ENCODE results near the gene SYK.

The SYK gene

GRCh38 chr9:90909225-90909624 is 107.6 kb downstream of the SYK start:
- DNase-seq = no peak

DNA sequence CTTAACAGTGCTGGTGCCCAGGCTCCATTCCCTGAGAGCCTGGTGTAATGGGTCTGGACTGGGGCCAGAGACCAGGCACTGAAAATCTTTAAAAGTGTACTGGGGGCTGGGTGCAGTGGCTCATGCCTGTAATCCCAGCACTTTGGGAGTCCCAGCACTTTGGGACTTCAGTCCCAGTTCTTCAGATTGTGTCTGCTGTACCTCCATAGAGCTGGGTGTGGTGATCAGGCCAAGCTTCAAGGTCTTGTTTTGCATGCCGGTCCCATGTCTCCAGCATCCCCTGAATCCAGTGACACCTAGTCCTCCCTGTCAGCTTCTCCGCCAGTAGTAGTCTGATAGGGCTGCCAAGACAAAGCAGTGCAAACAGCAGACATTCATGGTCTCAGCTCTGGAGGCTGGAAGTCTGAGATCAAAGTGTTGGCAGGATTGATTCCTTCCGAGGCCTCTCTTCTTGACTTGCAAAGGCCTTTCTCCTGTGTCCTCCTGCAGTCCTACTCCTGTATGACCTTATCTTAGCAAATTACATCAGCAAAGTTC is 108.2 kb downstream of the SYK start:
- no peak for DNase-seq

- no peak for DNase-seq
Observed at GRCh38 chr9:90914196-90914595, 112.6 kb downstream of the SYK start.

DNA sequence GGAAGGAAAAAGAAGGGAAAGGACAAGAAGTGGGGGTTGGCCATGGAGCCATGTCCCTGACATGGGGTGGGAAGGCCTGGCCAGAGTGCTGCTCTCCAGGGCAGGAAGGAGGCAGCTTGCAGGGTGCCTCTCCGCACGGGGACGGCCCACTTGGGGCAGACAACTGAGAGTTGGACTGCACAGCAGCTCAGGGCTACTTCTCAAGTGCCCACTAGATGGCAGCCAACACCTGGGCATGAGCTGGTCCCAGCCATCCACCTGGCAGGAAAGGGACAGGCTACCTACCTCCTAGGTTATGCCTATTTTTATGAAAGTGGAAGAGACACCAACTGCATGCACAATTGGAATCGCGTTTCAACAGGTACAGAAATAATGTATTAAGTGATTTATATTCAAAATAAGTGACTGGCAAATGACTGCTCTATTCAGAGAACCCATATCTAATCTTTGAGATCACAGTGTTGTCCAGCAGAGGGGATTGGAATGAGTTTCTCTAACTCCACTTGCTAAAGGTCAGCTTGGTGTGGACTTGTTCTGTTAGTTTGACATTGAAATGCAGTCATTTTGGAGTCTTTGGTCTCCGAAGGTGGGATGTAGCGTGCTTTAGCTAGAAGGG is 113.4 kb downstream of the SYK start:
- peak; percentile 60 for DNase-seq

GRCh38 chr9:90915693-90916092 is 114.1 kb downstream of the SYK start:
- no peak for DNase-seq

DNA sequence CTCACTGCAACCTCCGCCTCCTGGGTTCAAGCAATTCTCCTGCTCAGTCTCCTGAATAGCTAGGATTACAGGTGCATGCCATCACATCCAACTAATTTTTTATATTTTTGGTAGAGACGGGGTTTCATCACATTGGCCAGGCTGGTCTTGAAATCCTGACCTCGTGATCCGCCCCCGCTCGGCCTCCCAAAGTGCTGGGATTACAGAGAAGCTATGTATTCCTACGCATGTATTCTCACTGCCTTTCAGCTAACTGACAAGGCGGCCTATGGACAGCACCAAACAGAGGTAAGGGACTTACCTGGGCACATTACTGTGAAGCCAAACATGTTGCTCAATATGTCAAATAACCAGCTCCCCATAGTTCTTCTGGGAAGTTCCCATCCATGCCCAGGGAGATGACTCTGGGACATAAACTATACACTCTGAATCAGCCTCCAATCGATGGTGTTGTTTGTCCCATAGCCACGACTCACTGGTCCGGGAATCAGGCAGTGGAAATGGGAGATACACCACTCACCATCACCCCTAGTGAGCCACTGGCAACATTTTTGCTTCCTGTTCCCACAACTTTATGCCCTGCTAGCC is 114.6 kb downstream of the SYK start:
- DNase-seq = no peak

DNA sequence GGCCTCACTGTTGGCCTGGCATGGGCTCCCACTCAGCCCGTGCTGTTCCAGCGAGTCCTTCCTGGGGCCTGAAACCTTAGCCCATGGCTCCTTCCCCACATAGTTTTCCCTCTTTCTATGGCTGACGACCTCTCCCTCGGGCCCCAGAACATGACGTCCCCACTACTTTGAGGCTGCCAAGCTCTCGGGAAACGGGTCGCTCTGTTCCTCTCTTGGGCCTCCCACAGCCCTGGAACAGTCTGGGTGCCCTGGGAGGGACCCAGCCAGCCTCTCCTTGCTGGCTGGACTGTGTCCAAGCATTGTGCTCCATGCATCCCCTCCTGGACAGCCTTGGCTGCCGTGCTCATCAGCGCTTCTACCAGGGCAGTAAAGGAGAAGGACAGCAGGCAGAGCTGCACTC is 118.3 kb downstream of the SYK start:
- no peak for DNase-seq

DNA sequence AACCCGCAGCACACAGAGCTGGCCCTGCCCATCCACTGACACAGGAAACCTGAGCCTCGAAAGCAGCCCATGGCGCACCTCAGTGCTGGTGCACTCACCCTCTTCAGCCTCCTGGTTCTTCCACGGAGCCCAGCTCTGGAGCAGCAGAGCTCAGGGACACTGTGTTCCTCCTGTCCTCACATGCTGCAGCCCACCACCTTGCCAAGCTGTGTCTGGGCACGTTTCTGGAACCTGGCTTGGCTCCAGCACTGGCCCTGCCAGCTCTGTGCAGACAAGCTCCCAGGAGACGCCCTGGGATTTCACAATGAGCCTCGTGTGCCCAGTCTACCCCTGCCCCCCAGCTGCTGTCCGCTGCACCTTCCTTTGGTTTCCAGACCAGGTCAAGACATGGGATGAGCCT is 119.5 kb downstream of the SYK start:
- DNase-seq = peak; percentile 16

- DNase-seq = no peak
Observed at GRCh38 chr9:90921969-90922368, 120.3 kb downstream of the SYK start.

- DNase-seq = no peak
Observed at GRCh38 chr9:90925581-90926257, 124.1 kb downstream of the SYK start.

- no peak for DNase-seq
Observed at GRCh38 chr9:90926936-90927335, 125.3 kb downstream of the SYK start.

- DNase-seq = no peak
Observed at GRCh38 chr9:90927496-90927895, 125.9 kb downstream of the SYK start.

- DNase-seq = no peak
Observed at GRCh38 chr9:90929626-90930025, 128.0 kb downstream of the SYK start.

DNA sequence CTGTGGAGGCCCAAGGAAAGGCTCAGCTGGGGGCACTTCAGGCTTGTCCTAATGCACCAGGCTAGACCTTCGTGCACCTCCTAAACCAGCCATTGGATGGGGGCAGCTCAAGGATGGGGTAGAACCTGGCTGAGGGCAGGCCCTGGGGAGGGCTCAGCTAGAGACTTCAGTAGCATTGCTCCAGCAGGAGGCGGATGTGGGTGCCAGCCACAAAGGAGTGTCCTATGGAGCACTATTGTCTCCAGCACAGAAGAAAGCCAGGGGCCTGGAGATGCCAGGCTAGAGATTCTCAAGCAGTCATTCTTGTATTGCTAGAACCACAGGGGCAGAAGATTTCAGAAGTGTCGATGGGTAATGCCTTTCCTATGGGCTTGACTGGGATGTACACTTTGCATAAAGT is 131.8 kb downstream of the SYK start:
- DNase-seq = no peak

DNA sequence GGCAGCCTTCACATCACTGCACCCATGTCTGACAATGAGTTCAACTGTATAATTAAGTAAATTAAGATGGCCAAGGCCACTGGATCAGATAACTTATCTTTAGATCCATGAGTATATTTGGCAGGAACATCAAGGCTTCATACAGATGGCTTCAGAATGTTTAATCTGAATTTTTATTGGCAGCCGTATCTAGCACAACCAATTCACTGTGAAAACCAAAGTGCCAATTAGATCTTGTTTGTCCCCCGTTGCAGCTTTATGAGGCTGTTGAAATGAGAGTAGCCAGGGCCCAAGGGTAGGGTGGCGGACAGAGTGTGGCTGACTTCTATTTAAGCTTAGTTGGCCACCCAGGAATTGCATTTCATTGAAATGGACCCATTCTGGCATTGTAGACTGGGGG is 137.7 kb downstream of the SYK start:
- no peak for DNase-seq

- DNase-seq = no peak
Observed at GRCh38 chr9:90940280-90940679, 138.7 kb downstream of the SYK start.

DNA sequence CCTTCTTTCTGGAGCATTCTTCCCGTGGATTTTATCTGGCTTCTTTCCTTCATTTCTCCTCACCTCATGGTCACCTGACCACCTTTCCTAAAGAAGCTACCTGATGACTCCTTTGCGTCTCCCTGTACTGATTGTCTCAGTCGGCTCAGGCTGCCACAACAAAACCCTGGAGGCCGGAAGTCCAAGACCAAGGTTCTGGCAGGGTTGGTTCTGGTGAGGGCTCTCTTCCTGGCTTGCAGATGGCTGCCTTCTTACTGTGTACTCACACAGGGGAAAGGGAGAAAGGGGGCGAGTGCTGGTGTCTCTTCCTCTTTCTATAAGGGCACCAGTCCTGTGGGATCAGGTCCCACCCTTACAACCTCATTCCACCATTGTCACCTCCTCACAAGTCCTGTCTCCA is 140.0 kb downstream of the SYK start:
- no peak for DNase-seq

GRCh38 chr9:90942555-90942954 is 140.9 kb downstream of the SYK start:
- DNase-seq = no peak

DNA sequence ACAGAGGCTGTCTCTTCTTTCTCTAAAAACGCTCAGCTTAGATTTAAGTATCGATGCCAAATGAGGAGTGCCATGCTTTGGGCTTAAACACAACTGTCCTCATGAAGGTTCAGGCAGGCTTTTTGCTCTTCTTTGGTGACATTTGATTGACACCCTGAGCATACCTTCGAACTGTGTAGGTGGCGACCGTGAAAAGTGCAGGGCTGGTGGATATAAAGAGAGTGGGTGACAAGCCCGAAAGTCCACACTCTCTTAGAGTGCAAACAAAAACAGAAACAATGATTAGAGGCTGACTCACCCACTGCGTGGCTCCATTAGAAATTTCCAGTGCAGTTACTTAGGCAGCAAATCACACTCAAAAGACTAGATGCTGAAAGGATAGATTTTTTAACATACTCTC is 141.7 kb downstream of the SYK start:
- no peak for DNase-seq

- DNase-seq = no peak
Observed at GRCh38 chr9:90945336-90945735, 143.7 kb downstream of the SYK start.

DNA sequence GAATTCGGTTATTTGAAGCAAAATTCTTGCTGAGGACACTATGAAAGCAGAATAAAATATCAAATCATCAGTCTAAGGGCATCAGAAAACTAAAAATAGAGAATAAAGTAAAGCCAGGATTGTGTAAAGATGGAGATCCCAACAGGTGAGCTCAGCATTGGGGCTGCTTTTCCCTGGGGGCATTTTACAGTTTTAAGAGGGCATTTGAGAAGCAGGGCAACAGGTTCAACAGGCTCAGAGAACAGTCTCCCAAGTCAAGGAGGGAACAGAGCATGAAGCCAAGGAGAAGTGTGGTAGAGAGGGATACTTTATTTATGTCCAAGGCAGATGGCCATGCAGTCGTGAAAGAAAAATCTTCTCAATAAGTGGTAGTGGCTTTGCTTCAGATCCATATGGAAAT is 145.4 kb downstream of the SYK start:
- DNase-seq = no peak

Measured in NCI-H1694 treated with DMSO at 0.1 percent for 48 hours (cell line).